CD4-positive, alpha-beta T cell treated with Interleukin-4 for 4 hours (primary cell): ENCODE measurements around the gene PNMT.
"Not testable (repeated sequence)": the region's sequence is repeated elsewhere in the genome, so short reads cannot be mapped to it uniquely, and the experiment has no call there.

Source experiments
- DNase-seq: peaks from one replicate; pipeline ENCODE4 v3.0.0-alpha.2; 2020

Gene PNMT

DNA sequence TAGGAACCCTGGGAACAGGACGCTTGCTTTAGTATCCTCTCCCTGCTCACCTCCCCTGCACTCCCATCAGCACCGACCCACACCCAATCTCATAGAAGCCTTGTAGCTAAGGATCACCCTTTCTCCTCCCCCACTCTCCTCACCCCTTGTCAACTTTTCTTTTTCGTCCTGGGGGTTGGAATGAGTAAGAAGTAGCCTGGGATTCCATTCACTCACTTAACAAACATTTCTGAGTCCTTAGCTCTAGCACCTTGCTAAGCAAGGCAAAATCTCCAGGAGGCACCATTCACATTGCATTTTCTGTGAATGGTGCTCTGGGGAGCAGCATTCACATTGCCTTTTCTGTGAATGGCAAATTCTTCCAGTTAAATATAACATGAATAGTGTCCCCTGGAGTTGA is 20.7 kb downstream of the PNMT start:
- no peak for DNase-seq

DNA sequence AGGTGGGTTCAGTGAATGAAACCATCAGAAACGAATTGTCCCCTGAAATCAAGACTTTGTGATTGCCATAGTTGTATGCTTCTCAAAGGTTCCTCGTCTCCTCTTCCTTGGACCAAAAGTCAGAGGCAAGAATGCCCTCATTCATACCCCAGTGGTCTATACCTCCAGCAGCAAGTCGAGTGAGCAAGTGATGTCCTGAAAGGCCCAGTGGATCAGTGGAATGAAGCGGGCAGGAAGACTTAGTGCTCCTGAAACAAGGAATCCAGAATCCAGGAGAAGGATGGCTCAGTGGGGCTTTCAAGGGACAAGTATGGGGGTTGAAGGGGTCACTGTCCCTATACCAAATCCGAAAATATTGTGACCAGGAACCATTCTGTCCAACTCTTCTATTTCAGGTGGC is 26.3 kb downstream of the PNMT start:
- no peak for DNase-seq

DNA sequence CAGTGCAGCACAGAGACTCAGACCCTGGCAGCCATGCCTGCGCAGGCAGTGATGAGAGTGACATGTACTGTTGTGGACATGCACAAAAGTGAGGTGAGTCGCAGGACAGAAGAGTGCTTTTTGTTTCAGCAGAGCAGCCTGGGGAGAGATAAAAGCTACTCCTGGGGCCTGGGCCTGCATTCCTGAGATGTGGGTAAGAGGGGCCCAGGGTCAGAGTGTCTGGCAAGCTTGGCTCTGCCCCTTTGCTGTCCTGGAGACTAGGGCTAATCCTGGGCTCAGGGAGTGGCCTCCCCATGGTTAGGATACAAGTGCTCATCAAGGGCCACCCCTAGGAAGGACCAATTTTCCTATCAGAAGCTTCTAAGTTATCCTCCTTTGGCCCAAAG is 26.8 kb downstream of the PNMT start:
- no peak for DNase-seq

DNA sequence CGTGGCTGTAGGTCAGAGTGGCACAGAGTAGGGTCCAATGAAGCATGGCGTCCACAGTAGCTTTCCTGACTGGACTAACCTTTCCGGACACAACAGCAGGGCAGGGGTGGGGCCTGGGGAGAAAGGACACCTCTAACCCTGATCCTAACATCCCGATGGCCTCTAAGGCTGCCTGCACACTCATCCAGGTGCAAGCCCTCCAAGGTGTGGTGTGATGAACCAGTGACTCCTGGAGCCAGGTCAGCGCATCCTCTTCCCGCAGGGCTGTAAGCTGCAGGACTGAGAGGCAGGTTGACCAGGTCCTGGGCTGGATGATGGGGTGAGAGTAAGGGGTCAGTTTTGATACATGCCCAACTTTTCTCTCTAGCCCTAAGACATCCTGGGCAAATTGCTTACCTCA is 28.5 kb downstream of the PNMT start:
- DNase-seq = no peak

DNA sequence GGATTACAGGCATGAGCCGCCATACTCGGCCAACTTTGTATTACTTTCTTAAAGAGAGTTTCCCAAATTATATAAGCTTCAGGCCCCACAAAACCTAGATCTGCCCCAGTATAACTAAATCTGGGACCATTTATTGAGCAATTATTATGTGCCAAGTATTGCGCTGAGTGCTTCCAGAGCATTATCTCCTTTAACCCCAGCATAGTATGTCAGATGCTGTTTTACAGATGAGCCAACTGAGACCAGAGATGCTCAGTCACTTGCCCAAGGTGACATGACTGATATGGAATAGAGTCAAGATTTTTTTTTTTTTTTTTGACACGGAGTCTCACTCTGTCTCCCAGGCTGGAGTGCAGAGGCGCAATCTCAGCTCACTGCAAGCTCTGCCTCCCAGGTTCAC is 29.7 kb downstream of the PNMT start:
- no peak for DNase-seq

DNA sequence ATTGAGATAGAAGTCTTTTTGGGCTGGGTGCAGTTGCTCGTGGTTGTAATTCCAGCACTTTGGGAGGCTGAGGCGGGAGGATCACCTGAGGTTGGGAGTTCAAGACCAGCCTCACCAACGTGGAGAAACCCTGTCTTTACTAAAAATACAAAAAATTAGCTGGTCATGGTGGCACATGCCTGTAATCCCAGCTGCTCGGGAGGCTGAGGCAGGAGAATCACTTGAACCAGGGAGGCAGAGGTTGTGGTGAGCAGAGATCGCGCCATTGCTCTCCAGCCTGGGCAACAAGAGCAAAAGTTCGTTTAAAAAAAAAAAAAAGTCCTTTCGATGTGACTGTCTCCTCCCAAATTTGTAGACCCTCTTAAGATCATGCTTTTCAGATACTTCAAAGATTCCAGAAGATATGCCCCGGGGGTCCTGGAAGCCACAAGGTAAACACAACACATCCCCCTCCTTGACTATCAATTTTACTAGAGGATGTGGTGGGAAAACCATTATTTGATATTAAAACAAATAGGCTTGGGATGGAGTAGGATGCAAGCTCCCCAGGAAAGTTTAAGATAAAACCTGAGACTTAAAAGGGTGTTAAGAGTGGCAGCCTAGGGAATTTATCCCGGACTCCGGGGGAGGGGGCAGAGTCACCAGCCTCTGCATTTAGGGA is 31.0 kb downstream of the PNMT start:
- not testable (repeated sequence) for DNase-seq

DNA sequence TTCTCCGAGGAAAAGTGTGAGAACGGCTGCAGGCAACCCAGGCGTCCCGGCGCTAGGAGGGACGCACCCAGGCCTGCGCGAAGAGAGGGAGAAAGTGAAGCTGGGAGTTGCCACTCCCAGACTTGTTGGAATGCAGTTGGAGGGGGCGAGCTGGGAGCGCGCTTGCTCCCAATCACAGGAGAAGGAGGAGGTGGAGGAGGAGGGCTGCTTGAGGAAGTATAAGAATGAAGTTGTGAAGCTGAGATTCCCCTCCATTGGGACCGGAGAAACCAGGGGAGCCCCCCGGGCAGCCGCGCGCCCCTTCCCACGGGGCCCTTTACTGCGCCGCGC is 31.5 kb downstream of the PNMT start, which contains the start of gene ERBB2:
ERBB2 (plus strand) TSS at position 247 of the 330 bp plus-strand sequence. CDS start 175 bp downstream, outside the sequence.
- DNase-seq = no peak

DNA sequence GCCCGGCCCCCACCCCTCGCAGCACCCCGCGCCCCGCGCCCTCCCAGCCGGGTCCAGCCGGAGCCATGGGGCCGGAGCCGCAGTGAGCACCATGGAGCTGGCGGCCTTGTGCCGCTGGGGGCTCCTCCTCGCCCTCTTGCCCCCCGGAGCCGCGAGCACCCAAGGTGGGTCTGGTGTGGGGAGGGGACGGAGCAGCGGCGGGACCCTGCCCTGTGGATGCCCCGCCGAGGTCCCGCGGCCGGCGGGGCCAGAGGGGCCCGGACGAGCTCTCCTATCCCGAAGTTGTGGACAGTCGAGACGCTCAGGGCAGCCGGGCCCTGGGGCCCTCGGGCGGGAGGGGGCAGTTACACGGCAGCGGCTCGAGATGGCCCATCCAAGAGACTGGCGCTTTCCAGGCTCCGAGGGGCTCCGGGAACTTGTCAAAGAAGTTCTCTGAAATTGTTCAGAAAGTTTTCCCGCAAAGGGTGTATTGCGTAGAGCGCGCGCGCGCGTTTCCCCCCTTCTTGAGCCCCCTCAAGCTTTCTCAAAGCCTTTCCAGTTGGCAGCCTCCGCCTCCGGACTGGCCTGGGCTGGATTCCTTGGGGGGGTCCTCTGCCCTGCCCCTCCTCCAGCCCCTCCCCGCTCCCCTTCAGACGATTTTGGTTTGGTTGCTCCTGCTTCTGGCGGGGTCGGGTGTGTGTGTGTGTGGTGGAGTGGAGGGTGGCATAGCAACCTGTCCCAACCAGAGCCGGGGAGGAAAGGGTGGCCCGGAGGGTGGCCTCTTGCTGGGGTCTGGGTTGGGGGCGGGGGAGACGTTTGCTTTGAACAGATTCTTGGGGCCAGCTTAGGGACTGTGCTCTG is 32.1 kb downstream of the PNMT start:
- no peak for DNase-seq

DNA sequence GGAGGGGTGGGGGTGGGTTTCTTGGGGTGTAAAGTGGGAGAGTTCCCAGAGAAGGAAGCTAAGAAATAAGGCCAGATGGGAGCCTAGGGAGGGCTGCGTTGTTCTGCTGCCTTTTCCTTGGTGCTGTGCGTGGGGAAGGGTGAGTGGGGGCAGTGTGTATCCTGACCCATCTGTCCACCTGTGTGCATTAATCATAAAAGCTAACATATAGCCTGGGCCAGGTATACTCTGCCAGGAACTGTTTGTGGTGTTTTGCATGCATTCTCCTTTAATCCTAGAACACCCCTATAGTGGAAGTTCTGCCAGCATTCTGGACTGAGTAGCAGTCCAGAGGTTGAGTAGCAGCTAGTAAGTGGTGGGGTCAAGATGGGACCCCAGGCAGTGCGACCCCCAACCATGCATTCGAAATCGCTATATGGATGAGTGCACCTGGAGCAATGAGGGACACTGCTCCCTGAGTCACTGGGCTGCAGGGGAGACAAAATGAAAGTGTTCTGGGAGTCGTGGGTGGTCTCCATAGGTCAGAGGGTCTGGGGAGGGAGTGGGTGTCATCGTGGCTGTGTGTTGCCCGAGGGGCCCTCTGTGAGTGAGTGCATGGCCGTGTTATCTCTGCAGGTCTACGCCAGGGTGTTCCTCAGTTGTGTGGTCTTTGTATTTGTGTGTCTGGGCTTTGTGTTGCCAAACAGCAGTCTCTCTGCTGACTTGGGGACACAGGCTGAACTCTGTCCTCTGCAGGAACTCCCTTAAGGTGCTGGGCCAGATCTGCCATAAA is 32.9 kb downstream of the PNMT start:
- DNase-seq = no peak

DNA sequence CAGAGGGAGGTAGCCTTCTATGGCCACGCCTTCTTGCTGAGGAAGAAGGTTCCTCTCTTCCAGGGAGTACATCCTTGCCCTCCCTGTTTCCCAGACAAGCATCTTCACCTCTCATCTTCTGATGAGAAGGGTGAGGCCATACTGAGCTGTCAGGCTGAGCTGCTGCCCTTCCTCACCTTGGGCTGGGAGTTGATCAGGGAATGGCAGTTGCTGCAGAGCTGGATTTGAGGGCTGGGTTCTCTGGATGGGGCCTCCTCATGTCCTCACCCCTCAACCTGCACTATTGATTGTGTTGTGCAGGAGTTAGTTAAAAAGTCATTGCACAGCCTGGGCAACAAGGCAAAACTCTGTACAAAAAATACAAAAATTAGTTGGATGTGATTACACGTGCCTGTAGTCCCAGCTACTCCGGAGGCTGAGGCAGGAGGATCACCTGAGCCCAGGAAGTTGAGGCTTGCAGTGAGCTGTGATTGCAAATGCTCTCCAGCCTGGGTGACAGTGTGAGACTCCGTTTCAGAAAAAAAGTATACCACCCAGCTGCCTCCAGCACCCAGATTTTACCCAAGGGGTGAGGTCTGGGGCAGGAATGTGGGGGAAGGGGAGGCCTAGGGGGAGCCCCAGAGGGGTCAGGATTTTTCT is 33.6 kb downstream of the PNMT start:
- no peak for DNase-seq

DNA sequence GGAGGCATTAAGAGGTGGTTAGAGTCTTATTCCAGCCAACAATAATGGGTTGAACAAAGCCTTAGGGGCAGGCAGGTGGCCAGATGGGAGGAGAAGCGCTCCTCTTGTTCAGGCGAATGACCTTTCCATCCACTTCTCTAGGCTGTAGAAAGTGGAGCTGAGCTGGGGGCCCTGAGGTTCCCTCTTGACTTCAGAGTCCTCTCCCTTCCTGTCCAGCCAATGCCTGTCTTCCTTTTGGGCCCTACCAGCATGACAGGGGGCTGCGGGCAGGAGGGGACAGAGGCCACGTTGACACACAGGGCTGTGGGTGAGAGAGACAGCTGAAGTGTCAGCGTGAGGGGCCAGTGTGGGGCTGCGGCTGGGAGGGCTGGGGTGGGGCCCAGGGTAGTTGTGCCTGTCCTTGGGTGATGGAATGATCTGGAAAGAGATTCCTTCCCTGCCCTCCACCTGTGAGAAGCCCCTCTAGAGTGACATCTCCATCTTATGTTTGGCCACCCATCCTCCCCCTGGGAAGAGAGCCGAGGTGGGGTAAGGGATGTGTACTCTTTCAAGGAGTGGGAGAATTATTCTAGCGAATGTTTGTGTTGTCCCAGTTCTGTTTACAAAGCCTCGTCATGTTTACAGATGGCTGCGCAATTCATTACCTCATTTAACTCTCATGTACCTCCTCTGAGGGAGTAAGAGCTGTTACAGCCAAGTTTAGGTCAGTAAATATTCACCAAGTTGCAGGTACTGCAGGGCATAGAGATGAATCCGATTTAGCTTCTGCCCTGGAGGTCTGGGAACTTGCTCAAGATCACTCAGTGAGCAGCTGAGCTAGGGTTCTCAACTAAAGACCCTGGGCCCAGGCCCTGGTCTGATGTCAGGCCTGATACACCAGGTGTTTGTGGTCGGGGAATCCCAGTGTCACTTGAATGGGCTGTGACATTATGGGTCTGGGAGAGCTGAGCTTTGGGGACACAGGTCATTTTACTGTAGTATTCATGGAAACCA is 34.9 kb downstream of the PNMT start:
- no peak for DNase-seq

DNA sequence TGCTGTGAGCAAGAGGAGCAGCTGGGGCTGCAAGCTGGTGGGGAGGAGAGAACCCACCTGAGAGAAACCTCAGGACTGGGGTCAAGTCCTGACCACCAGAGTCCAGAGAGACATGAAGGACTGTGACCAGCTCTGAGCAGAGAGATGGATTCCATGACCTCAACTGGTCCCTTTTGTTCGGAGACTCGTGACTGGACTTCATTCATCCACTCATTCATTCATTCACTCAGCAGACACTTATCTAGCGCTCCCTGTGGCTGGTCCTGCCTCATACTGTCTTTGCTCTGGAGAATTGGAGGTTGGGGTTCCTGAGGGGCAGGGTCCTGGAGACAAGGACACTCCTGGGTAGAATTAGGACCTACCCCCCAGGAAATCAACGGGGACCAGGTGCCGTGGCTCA is 35.7 kb downstream of the PNMT start:
- no peak for DNase-seq

DNA sequence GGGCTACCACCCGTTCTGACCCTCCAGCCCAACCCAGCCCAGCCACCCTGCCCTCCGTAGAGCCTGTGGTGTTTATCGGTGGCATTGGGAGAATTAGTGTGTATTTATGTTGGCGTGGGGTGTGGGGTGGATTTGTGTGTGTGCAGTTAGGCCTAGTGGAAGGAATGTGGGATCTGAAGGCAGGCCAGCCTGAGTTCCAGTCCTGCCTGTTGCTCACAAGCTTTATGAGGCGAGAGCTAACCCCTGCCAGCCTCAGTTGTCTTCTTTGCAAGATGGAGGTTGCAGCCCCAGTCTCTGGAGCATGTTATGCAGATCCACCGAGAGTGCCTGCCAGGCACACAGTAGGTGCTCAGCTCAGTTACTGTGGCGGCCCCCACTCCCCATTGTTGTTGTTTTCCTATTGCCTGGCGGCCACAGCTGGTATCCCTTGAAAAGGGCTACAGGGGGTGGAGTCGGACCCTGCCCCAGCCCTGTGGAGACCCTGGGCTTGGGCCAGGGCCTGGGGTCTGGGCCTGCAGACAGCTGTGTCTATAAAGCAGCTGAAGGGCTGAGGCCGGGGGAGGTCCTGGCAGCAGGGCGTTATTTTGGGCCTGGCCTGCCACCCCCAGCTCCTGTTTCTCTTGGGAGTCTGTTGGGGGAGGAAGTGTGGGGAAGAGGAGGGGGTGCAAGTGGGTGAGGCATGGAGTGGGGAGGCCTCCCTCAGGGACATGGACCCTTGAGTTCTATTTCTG is 36.7 kb downstream of the PNMT start:
- DNase-seq = no peak

DNA sequence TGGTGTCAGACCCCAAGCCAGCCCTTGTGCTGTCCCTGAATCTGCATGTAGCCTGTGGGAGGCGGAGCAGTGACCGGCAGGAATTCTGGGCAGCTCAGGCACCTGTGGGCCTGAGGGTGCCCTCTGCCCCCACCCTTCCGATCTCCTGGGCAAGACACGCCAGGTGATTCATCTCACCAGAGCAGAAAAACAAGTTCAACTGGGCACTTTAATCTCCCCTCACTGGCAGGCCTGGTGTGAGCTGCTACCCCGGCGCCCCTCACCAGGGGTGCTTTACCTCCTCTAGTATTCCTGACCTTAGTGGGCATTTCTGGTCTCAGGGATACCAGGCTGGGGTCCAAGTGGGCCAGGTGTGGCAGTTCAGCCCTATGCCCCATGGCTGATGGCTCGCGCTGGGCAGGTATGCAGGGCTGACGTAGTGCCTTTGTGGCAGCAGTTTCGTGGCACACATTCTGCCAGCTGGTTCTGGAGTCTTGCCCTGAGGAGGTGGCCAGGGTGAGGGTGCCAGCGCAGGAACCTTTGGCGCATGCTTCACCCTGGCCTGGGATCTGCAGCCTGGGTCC is 37.6 kb downstream of the PNMT start:
- DNase-seq = no peak

DNA sequence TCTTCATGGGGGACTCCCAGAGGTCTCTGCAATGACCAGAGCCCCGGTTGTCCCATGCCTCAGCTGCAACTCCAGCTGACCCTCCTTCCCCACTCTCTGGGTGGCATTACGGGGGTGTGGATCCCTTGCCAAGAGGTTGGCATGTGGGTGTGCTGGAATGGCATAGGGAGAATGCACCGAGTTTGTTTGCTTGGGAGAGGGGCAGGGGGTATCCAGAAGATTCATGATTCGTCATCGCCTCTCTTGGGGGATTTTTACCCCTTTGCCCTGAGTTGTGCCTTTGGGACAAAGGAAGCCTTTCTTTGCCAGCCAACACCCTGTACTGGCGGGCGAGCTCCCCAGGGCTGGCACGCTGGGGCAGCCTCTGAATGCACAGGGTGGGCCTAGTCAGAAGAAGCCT is 38.1 kb downstream of the PNMT start:
- no peak for DNase-seq

DNA sequence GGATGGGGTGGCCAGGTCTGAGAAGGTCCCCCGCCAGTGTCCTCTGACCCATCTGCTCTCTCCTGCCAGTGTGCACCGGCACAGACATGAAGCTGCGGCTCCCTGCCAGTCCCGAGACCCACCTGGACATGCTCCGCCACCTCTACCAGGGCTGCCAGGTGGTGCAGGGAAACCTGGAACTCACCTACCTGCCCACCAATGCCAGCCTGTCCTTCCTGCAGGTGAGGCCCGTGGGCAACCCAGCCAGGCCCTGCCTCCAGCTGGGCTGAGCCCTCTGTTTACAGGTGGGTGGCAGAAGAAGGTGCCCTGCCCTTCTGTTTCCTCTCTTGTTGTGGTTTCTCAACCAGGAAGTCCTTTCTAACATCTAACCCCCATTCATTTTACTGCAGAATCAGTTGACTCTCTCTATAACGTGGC is 38.7 kb downstream of the PNMT start:
- peak; percentile 32 for DNase-seq

DNA sequence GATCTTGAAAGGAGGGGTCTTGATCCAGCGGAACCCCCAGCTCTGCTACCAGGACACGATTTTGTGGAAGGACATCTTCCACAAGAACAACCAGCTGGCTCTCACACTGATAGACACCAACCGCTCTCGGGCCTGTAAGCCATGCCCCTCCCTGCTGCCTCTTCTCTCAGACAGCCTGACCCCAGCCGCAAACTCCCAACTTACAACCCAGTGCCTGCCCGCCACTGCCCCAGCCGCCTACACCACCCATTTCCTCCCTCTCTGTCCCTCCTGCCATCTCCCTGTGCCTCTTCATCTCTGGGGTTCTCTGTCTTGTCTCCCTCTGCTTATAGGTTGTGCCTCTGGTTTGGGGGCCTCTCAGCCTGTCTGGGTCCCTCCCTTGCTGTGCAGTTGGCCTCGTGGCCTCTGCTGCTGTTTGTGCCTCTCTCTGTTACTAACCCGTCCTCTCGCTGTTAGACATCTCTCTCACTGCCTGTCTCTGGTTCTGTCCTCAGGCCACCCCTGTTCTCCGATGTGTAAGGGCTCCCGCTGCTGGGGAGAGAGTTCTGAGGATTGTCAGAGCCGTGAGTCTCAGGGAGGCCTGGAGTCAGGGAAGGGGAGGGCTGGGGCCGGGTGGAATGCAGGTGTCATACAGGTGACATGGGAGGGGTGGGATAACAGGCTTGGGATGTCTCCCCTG is 41.2 kb downstream of the PNMT start:
- DNase-seq = no peak

DNA sequence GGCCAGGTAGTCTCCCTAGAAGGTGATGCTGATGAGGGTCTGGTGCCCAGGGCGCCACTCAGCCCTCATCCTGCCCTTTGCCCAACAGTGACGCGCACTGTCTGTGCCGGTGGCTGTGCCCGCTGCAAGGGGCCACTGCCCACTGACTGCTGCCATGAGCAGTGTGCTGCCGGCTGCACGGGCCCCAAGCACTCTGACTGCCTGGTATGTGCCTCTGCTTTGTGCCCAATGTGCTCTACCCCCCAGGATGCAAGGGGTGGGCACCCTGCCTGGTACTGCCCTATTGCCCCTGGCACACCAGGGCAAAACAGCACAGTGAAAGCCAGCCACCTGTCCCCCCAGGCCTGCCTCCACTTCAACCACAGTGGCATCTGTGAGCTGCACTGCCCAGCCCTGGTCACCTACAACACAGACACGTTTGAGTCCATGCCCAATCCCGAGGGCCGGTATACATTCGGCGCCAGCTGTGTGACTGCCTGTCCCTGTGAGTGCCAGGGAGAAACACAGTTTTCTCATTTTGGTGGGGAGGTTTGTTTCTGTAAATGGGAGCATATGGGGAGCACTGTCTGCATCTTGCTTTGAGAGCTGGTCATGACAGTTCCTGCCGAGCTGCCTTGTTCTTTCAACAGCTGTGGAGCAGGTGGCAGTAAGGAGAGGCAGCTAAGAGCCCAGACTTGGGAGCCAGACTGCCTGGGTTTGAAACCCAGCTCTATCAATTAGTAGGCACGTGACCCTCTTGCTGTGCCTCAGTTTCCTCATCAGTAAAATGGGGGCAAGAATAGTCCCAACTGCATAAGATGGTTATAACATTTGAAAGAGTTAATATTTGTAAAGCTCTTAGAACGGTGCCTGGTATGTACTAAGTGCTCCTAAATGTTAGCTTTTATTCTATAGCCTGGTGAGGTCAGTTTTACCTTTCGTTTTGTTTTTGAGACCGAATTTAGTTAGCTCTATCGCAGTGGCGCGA is 42.0 kb downstream of the PNMT start:
- DNase-seq = no peak

DNA sequence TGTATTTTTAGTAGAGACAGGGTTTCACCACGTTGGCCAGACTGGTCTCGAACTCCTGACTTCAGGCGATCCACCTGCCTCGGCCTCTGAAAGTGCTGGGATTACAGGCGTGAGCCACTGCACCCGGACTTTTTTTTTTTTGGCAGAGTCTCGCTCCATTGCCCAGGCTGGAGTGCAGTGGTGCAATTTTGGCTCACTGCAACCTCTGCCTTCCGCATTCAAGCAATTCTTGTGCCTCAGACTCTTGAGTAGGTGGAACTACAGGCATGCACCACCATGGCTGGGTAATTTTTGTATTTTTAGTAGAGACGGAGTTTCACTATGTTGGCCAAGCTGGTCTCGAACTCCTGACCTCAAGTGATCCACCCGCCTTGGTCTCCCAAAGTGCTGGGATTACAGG is 42.8 kb downstream of the PNMT start:
- not testable (repeated sequence) for DNase-seq
